ENCODE data around the gene DYNLT2B. TPM values are rescaled to one million over a fixed set of nuclear protein-coding genes. Genes with fewer than 3 reads are reported as not detected.
A peak's percentile ranks its signal among the peaks of the same experiment; 100 is the strongest.
"Not testable (repeated sequence)": the region's sequence is repeated elsewhere in the genome, so short reads cannot be mapped to it uniquely, and the experiment has no call there.

The DYNLT2B gene
- total RNA-seq (5.1 and 9.1 TPM in 2 replicates), polyA plus RNA-seq (8.4 and 13.0 TPM in 2 replicates), polyA minus RNA-seq (ENCODE audit: low replicate concordance) (0.59 TPM in 1 of 2 replicates, not detected in the other)
- 13.9 and 19.5 TPM in 2 replicates for polyA plus RNA-seq (2012)

DNA sequence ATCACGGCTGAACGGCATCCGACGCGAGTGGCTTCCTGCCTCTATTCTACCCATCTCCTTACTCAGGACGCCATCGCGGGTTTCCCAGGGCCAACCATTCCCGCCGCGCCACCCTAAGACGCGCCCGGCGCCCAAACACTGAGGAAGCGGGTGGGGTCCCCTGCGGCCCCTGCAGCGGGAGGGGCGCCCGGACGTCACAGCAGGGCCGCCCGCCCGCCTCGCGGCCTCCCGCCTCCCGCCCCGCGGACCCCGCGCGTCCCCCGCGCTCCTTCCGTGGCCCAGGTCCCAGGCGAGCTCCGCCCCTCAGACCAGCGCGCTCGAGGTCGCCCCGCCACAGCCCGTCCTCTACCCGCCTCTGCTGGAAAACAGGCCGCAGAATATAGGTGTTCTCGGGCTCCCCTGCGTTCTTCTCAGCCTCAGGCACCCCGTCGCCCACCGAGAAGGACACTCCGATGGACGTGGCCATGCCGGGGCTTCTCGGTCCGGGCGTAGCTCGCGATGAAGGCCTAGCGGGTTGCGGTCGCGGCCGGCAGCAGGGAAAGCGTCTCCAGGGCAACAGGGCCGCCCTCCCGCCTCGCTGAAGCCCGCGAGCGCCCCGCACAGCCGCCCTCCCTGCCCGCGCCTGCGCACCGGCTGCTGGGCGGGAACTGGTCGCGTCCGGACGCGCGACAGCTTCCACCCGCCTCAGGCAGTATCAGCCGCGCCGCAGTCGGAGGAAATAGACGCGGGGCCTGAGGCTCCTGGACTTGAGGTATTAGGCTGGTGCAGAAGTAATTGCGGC is at the start of gene DYNLT2B:
DYNLT2B (minus strand) TSS at position 554 of the 781 bp plus-strand sequence; CDS start at position 466, 88 bp downstream.
- H4K20me1 ChIP-seq (ENCODE audit: control insufficient read depth, extremely low read depth, insufficient read depth, low read length): no peaks in the 10 kb centered on the region
- peak within 1 kb of the TSS; percentile 98 for H2AFZ ChIP-seq (ENCODE audit: low read length)
- peak; percentile 86 to 88 for DNase-seq (ENCODE audit: low read depth in 2 of 2)
- H3K4me3 ChIP-seq (replicated peaks in 1 of 4; ENCODE audit: control extremely low read depth in 1 of 4, insufficient read depth in 1 of 4, low read depth in 3 of 4, low read length in 4 of 4): peak within 1 kb of the TSS; percentile 75 to 97 (median 82)
- peak within 1 kb of the TSS; percentile 85 for H3K4me2 ChIP-seq (ENCODE audit: extremely low read depth, insufficient read depth, low read length)
- no peaks in the 10 kb centered on the region for H3K79me2 ChIP-seq (ENCODE audit: control insufficient read depth, insufficient read depth, low read length)
- H3K27me3 ChIP-seq (ENCODE audit: control insufficient read depth, insufficient read depth, low read length): no peaks in the 10 kb centered on the region
- no peaks in the 10 kb centered on the region for H3K36me3 ChIP-seq (ENCODE audit: control insufficient read depth, insufficient read depth, low read length)
- no peaks in the 10 kb centered on the region for H3K9me3 ChIP-seq (ENCODE audit: control insufficient read depth, insufficient read depth, low read depth, low read length)
- peak within 1 kb of the TSS; percentile 97 for H3K27ac ChIP-seq (ENCODE audit: insufficient read depth, low read length)
- TF ChIP-seq EZH2 (IDR thresholded peaks at IDR 0.05; ENCODE audit: low read length, missing control alignments): no peak
- TF ChIP-seq, protein P1, sequence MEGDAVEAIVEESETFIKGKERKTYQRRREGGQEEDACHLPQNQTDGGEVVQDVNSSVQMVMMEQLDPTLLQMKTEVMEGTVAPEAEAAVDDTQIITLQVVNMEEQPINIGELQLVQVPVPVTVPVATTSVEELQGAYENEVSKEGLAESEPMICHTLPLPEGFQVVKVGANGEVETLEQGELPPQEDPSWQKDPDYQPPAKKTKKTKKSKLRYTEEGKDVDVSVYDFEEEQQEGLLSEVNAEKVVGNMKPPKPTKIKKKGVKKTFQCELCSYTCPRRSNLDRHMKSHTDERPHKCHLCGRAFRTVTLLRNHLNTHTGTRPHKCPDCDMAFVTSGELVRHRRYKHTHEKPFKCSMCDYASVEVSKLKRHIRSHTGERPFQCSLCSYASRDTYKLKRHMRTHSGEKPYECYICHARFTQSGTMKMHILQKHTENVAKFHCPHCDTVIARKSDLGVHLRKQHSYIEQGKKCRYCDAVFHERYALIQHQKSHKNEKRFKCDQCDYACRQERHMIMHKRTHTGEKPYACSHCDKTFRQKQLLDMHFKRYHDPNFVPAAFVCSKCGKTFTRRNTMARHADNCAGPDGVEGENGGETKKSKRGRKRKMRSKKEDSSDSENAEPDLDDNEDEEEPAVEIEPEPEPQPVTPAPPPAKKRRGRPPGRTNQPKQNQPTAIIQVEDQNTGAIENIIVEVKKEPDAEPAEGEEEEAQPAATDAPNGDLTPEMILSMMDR (conservative IDR thresholded peaks at IDR 0.05 in 1 of 2, IDR thresholded peaks at IDR 0.05 in 1 of 2; ENCODE audit: low read depth in 1 of 2, low read length in 2 of 2): no peak
- H3K9ac ChIP-seq (ENCODE audit: insufficient read depth, low read length): peak within 1 kb of the TSS; percentile 97
- H3K4me1 ChIP-seq (ENCODE audit: control insufficient read depth, extremely low read depth, insufficient read depth, low read length): no peaks in the 10 kb centered on the region

DNA sequence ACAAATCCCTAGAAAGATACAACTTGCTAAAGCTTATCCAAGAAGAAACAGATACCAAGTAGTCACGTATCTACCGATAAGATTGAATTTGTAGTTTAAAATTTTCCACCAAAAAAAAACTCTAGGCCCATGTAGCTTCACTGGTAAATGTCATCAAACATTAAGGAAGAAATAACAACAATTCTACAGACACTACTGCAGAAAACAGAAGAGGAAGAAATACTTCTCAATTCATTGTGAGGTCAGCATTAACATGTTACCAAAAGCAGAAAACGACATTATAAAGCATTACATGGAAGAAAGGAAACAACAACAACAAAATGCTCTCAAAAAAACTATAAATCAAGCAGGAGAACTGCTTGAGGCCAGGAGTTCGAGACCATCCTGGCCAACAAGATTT is 47.7 kb upstream of the DYNLT2B start:
- Histone ChIP-seq H3K4me3 (replicated peaks in 1 of 4; ENCODE audit: control extremely low read depth in 1 of 4, insufficient read depth in 1 of 4, low read depth in 3 of 4, low read length in 4 of 4) (no peak overlapping the region), H4K20me1 (ENCODE audit: control insufficient read depth, extremely low read depth, insufficient read depth, low read length) (no peaks in the 10 kb centered on the region), H3K4me2 (ENCODE audit: extremely low read depth, insufficient read depth, low read length) (no peak overlapping the region), H3K9ac (ENCODE audit: insufficient read depth, low read length) (no peak overlapping the region), H3K4me1 (ENCODE audit: control insufficient read depth, extremely low read depth, insufficient read depth, low read length) (no peaks in the 10 kb centered on the region), H3K36me3 (ENCODE audit: control insufficient read depth, insufficient read depth, low read length) (no peaks in the 10 kb centered on the region), H3K27ac (ENCODE audit: insufficient read depth, low read length) (no peak overlapping the region), H3K27me3 (ENCODE audit: control insufficient read depth, insufficient read depth, low read length) (no peaks in the 10 kb centered on the region), H3K79me2 (ENCODE audit: control insufficient read depth, insufficient read depth, low read length) (no peaks in the 10 kb centered on the region), H3K9me3 (ENCODE audit: control insufficient read depth, insufficient read depth, low read depth, low read length) (no peaks in the 10 kb centered on the region), H2AFZ (ENCODE audit: low read length) (no peak overlapping the region)
- TF ChIP-seq EZH2 (IDR thresholded peaks at IDR 0.05; ENCODE audit: low read length, missing control alignments): no peak
- TF ChIP-seq, protein P1 (conservative IDR thresholded peaks at IDR 0.05 in 1 of 2, IDR thresholded peaks at IDR 0.05 in 1 of 2; ENCODE audit: low read depth in 1 of 2, low read length in 2 of 2): no peak
- DNase-seq (ENCODE audit: low read depth in 2 of 2): no peak

DNA sequence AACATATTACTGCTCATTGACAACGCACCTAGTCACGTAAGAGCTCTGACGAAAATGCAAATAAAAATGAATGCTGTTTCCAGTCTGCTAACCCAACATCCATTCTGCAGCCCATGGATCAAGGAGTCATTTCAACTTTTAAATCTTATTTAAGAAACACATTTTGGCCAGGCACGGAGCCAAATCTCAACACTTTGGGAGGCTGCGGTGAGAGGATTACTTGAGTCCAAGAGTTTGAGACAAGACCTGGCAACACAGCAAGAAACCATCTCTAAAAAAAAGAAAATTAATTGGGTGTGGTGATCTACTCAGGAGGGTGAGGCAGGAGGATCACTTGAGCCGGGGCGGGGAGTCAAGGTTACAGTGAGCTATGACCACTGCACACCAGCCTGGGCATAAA is 42.5 kb upstream of the DYNLT2B start:
- DNase-seq (ENCODE audit: low read depth in 2 of 2): peak; percentile 14 to 15
- H3K27me3 ChIP-seq (ENCODE audit: control insufficient read depth, insufficient read depth, low read length): no peaks in the 10 kb centered on the region
- H3K4me3 ChIP-seq (replicated peaks in 1 of 4; ENCODE audit: control extremely low read depth in 1 of 4, insufficient read depth in 1 of 4, low read depth in 3 of 4, low read length in 4 of 4): no peak overlapping the region
- no peaks in the 10 kb centered on the region for H3K79me2 ChIP-seq (ENCODE audit: control insufficient read depth, insufficient read depth, low read length)
- H3K27ac ChIP-seq (ENCODE audit: insufficient read depth, low read length): no peak overlapping the region
- no peak overlapping the region for H2AFZ ChIP-seq (ENCODE audit: low read length)
- H3K9ac ChIP-seq (ENCODE audit: insufficient read depth, low read length): no peak overlapping the region
- no peak for TF ChIP-seq EZH2 (IDR thresholded peaks at IDR 0.05; ENCODE audit: low read length, missing control alignments)
- TF ChIP-seq, protein P1 (conservative IDR thresholded peaks at IDR 0.05 in 1 of 2, IDR thresholded peaks at IDR 0.05 in 1 of 2; ENCODE audit: low read depth in 1 of 2, low read length in 2 of 2): no peak
- peaks cover 3% of the 10 kb centered on the region for H3K36me3 ChIP-seq (ENCODE audit: control insufficient read depth, insufficient read depth, low read length)
- no peaks in the 10 kb centered on the region for H3K4me1 ChIP-seq (ENCODE audit: control insufficient read depth, extremely low read depth, insufficient read depth, low read length)
- no peaks in the 10 kb centered on the region for H4K20me1 ChIP-seq (ENCODE audit: control insufficient read depth, extremely low read depth, insufficient read depth, low read length)
- no peak overlapping the region for H3K4me2 ChIP-seq (ENCODE audit: extremely low read depth, insufficient read depth, low read length)
- no peaks in the 10 kb centered on the region for H3K9me3 ChIP-seq (ENCODE audit: control insufficient read depth, insufficient read depth, low read depth, low read length)

DNA sequence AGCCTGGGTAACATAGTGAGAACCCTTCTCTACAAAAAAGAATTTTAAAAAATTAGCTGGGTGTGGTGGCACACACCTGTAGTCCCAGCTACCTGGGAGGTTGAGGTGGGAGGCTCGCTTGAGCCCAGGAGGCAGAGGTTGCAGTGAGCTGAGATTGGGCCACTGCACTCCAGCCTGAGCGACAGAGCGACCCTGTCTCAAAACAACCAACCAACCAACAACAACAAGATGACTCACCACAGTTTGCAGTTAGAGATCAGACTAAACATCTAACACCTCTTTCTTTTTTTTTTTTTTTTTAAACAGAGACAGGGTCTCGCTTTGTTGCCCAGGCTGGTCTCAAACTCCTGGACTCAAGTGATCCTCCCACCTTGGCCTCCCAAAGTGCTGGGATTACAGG is 40.5 kb upstream of the DYNLT2B start:
- not testable (repeated sequence) for H3K36me3 ChIP-seq (ENCODE audit: control insufficient read depth, insufficient read depth, low read length); H3K9me3 ChIP-seq (ENCODE audit: control insufficient read depth, insufficient read depth, low read depth, low read length); H3K27ac ChIP-seq (ENCODE audit: insufficient read depth, low read length); H3K27me3 ChIP-seq (ENCODE audit: control insufficient read depth, insufficient read depth, low read length); H3K4me2 ChIP-seq (ENCODE audit: extremely low read depth, insufficient read depth, low read length); H3K4me1 ChIP-seq (ENCODE audit: control insufficient read depth, extremely low read depth, insufficient read depth, low read length); H3K79me2 ChIP-seq (ENCODE audit: control insufficient read depth, insufficient read depth, low read length); H4K20me1 ChIP-seq (ENCODE audit: control insufficient read depth, extremely low read depth, insufficient read depth, low read length); H3K9ac ChIP-seq (ENCODE audit: insufficient read depth, low read length); H3K4me3 ChIP-seq (replicated peaks in 1 of 4; ENCODE audit: control extremely low read depth in 1 of 4, insufficient read depth in 1 of 4, low read depth in 3 of 4, low read length in 4 of 4); H2AFZ ChIP-seq (ENCODE audit: low read length); DNase-seq (ENCODE audit: low read depth in 2 of 2)
